ENCODE data around the gene CCDC6. TPM values are rescaled to one million over a fixed set of nuclear protein-coding genes. Genes with fewer than 3 reads are reported as not detected.

The CCDC6 gene
- total and polyA plus RNA-seq, 2 of the 8 experiments (the other 6 are each of a cell fraction or from before 2014, with no cell fraction given): 42.2 to 74.4 TPM

GRCh38 chr10:59865101-59865500 lies 41.3 kb downstream of the CCDC6 start (continued):
- TF ChIP-seq CHD7 (IDR thresholded peaks at IDR 0.05; ENCODE audit: insufficient replicate concordance, low read length) (no peak), CTCF (IDR thresholded peaks at IDR 0.05; ENCODE audit: control extremely low read depth in 1 of 3, insufficient read depth in 1 of 3, low read depth in 1 of 3, low read length in 3 of 3) (peak in 2 of 3 experiments; percentile 42 to 53; a peak in 3 of 4 replicates), TCF12 (IDR thresholded peaks at IDR 0.05; ENCODE audit: low read depth, low read length) (peak; percentile 76; the same call in 1 of the 2 replicates), ZNF274 (IDR thresholded peaks at IDR 0.05; ENCODE audit: borderline replicate concordance, extremely low read depth, low read length) (no peak), TEAD4 (IDR thresholded peaks at IDR 0.05; ENCODE audit: low read depth, low read length) (peak; percentile 12; the same call in 1 of the 2 replicates)

Measured in H1 (cell line).